Loucy (cell line): Measurements from ENCODE around the gene SUPV3L1.

Source experiments
- H2AFZ ChIP-seq: fragments of 200-600 bp; sonication (generic); 2 replicates; pipeline ENCODE4 v1.6.0; 2016; ENCODE audit warnings: antibody characterized with exemption, mild to moderate bottlenecking, low read length, moderate library complexity
- H3F3A ChIP-seq: fragments of 200-600 bp; 2 replicates; pipeline ENCODE4 v1.6.0; 2016; ENCODE audit warnings: antibody characterized with exemption, low read depth, mild to moderate bottlenecking
- H3K27me3 ChIP-seq: fragments of 200-600 bp; sonication (generic); 2 replicates; pipeline ENCODE4 v1.6.1; 2014; ENCODE audit warnings: low read length, mild to moderate bottlenecking; ENCODE audit not compliant: insufficient read depth, poor library complexity, severe bottlenecking
- H3K36me3 ChIP-seq: fragments of 200-600 bp; sonication (generic); 2 replicates; pipeline ENCODE4 v1.6.1; 2016; ENCODE audit warnings: low read length; ENCODE audit not compliant: insufficient read depth
- H3K4me1 ChIP-seq: fragments of 200-600 bp; sonication (generic); 2 replicates; pipeline ENCODE4 v1.5.1; 2014; ENCODE audit warnings: low read length, mild to moderate bottlenecking; ENCODE audit not compliant: insufficient read depth, poor library complexity, severe bottlenecking
- H3K4me2 ChIP-seq: fragments of 200-600 bp; sonication (generic); 2 replicates; pipeline ENCODE4 v1.6.0; 2014; ENCODE audit warnings: antibody characterized with exemption, low read length, low read depth, mild to moderate bottlenecking; ENCODE audit not compliant: poor library complexity, severe bottlenecking
- H3K4me3 ChIP-seq: fragments of 200-600 bp; sonication (generic); 2 replicates; pipeline ENCODE4 v1.5.1; 2014; ENCODE audit warnings: low read length, mild to moderate bottlenecking, mixed read lengths; ENCODE audit not compliant: poor library complexity, severe bottlenecking
- H3K79me2 ChIP-seq: fragments of 200-600 bp; sonication (generic); 2 replicates; pipeline ENCODE4 v1.6.1; 2014; ENCODE audit warnings: low read length; ENCODE audit not compliant: insufficient read depth
- H3K9ac ChIP-seq: fragments of 200-600 bp; sonication (generic); 2 replicates; pipeline ENCODE4 v1.6.0; 2014; ENCODE audit warnings: mild to moderate bottlenecking, low read depth, low read length, moderate library complexity; ENCODE audit not compliant: poor library complexity, severe bottlenecking
- H3K9me2 ChIP-seq: fragments of 200-600 bp; sonication (generic); replicated peaks from 2 replicates; pipeline ENCODE4 v1.6.1; 2016; ENCODE audit warnings: low read depth, low read length, mixed read lengths
- H3K9me3 ChIP-seq: fragments of 200-600 bp; sonication (generic); 2 replicates; pipeline ENCODE4 v1.6.1; 2014; ENCODE audit warnings: mild to moderate bottlenecking, antibody characterized with exemption, low read length, low read depth; ENCODE audit not compliant: insufficient read depth
- H4K20me1 ChIP-seq: fragments of 200-600 bp; sonication (generic); 2 replicates; pipeline ENCODE4 v1.6.0; 2014; ENCODE audit warnings: antibody characterized with exemption, low read length, mild to moderate bottlenecking; ENCODE audit not compliant: insufficient read depth, poor library complexity, severe bottlenecking
- EZH2phosphoT487 ChIP-seq: fragments of 200-600 bp; IDR thresholded peaks from 2 replicates; pipeline ENCODE4 v1.6.1; 2018; ENCODE audit warnings: antibody characterized with exemption, mild to moderate bottlenecking, moderate library complexity, borderline replicate concordance
- TF ChIP-seq, protein P1 (sequence below): fragments of 200-600 bp; sonication (generic); conservative IDR thresholded peaks from 2 replicates; pipeline ENCODE4 v1.5.1; 2014; ENCODE audit warnings: mild to moderate bottlenecking, antibody characterized with exemption, low read length

SUPV3L1 gene

DNA sequence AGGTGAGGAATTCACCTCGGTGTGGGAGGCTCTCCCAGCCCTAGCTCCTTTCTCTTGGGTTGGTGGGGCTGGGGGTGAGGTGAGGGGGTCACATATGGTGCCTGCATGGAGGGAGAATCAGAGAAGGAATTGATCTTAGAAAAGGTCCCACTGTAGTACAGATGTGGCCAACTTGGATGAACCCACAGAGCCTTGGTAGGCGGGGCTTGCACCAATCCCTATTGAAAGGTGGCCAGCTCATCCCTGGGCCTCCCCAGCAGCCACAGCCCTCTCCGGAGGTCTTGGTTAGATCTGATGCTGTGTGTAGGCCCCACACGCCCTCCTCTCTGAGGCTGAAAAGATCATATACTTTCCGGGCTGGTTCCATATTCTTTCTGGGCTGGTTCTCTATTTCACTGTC lies 59.1 kb downstream of the SUPV3L1 start:
- Histone ChIP-seq H2AFZ (peak overlapping the region; percentile 7), H3K27me3 (no peaks in the 10 kb centered on the region), H3K9me3 (no peaks in the 10 kb centered on the region), H3K9me2 (no peaks in the 10 kb centered on the region), H3K4me3 (no peak overlapping the region), H3K4me2 (no peak overlapping the region), H3K4me1 (peaks cover 12% of the 10 kb centered on the region), H3K9ac (no peak overlapping the region), H3K36me3 (no peaks in the 10 kb centered on the region), H3F3A (no peaks in the 10 kb centered on the region), H4K20me1 (no peaks in the 10 kb centered on the region), H3K79me2 (no peaks in the 10 kb centered on the region)
- TF ChIP-seq EZH2phosphoT487, result no peak
- TF ChIP-seq, protein P1, sequence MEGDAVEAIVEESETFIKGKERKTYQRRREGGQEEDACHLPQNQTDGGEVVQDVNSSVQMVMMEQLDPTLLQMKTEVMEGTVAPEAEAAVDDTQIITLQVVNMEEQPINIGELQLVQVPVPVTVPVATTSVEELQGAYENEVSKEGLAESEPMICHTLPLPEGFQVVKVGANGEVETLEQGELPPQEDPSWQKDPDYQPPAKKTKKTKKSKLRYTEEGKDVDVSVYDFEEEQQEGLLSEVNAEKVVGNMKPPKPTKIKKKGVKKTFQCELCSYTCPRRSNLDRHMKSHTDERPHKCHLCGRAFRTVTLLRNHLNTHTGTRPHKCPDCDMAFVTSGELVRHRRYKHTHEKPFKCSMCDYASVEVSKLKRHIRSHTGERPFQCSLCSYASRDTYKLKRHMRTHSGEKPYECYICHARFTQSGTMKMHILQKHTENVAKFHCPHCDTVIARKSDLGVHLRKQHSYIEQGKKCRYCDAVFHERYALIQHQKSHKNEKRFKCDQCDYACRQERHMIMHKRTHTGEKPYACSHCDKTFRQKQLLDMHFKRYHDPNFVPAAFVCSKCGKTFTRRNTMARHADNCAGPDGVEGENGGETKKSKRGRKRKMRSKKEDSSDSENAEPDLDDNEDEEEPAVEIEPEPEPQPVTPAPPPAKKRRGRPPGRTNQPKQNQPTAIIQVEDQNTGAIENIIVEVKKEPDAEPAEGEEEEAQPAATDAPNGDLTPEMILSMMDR, result no peak

DNA sequence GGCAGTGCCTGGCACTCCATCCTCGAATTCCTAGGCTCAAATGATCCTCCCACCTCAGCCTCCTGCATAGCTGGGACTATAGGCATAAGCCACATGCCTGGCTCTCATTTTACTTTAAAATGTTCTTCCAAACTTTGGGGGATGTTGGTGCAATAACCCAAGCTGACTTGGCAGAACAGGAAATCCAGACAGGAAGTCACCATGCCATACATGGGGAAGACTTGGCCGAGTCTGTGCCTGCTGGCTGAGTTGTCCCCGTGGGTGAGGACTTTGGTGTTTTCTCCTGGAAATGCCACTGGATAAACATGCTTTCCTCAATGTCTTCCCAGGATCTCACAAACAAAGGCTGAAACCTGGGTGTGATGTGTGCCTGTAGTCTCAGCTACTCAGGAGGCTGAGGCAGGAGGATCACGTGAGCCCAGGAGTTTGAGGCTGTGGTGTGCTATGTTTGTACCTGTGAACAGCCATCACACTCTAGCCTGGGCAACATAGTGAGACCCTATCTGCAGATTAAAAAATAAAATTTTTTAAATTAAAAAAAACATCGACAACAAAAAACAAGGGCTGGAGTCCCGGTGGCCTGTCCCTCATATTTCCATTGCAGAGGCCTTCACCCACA lies 59.9 kb downstream of the SUPV3L1 start:
- TF ChIP-seq, protein P1, result no peak
- no peak for TF ChIP-seq EZH2phosphoT487
- Histone ChIP-seq H3K4me1 (peaks cover 12% of the 10 kb centered on the region), H3K4me3 (no peak overlapping the region), H3K36me3 (no peaks in the 10 kb centered on the region), H3K9me3 (no peaks in the 10 kb centered on the region), H2AFZ (peak overlapping the region; percentile 25; the same call in 1 of the 2 replicates), H3K79me2 (no peaks in the 10 kb centered on the region), H3K9me2 (no peaks in the 10 kb centered on the region), H4K20me1 (no peaks in the 10 kb centered on the region), H3K9ac (no peak overlapping the region), H3F3A (no peaks in the 10 kb centered on the region), H3K27me3 (no peaks in the 10 kb centered on the region), H3K4me2 (peak overlapping the region; percentile 3)

DNA sequence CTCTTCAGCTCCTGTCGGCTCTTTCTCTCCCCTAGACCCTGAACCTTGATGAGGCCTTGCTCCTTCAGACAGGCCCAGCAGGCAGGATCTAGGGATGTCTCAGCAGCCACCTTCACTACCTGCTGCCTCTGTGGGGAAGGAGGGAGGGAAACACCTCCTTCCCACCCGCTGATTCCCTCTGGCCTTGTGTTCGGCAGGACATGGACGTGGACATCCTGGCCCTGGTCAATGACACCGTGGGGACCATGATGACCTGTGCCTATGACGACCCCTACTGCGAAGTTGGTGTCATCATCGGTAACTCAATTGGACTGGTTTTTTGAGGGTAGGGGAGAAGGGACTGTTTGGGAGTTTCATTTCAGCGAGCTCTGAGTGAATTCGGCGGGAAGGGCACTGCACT lies 60.4 kb downstream of the SUPV3L1 start:
- Histone ChIP-seq H3K9me3 (no peaks in the 10 kb centered on the region), H3K4me3 (no peak overlapping the region), H3K79me2 (no peaks in the 10 kb centered on the region), H3F3A (no peaks in the 10 kb centered on the region), H2AFZ (0 out of 2 replicates have a peak overlapping the region, but pooled peaks have one; percentile 0), H3K36me3 (no peaks in the 10 kb centered on the region), H3K9ac (no peak overlapping the region), H3K4me1 (peaks cover 12% of the 10 kb centered on the region), H3K27me3 (no peaks in the 10 kb centered on the region), H3K9me2 (no peaks in the 10 kb centered on the region), H4K20me1 (no peaks in the 10 kb centered on the region), H3K4me2 (no peak overlapping the region)
- no peak for TF ChIP-seq EZH2phosphoT487
- TF ChIP-seq, protein P1, result no peak
